Stimulated activated CD4-positive, alpha-beta T cell treated with anti-CD3 and anti-CD28 coated beads, Interleukin-12 subunit alpha, Interleukin-12 subunit beta, amount 100 ng/mL, for 24 hours (primary cell): ENCODE data around the gene TSHZ2.

Source experiments
- DNase-seq, 2 experiments: peaks; one replicate each; pipeline ENCODE4 v3.0.0-alpha.2; 2020; ENCODE audit warnings: low read depth in 2 of 2

TSHZ2 gene

DNA sequence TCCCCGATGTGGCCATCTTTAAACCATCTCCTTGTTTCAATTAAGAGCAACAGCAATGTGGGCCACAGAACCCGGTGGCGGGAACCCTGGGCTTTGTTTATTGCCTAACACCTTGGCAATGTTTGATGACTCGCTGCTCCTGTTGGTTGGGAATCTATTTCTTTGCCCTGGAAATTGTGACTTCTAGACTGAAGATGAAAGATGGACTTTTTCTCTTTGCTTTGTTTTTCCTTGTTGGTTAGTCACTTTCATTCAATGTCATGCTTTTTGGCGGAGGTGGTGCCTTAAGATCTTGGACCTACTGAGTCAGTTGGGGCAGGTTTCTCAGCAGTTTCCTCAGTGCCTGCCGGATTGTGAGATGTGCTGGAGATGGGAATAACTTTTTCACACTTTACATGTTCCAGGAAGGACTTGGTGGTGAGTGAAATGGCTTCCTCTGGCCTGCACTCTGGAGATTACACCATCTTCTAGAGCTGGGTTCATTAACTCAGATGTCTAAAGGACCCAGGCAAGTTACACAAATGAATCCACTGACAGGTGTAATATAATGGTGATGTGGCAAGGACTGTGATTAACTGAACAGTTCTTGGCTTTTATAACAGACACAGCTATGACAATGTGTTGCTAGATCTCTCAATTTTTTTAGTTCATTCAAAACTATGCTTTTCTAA is 56.3 kb downstream of the TSHZ2 start:
- DNase-seq: peak; percentile 29 to 36

DNA sequence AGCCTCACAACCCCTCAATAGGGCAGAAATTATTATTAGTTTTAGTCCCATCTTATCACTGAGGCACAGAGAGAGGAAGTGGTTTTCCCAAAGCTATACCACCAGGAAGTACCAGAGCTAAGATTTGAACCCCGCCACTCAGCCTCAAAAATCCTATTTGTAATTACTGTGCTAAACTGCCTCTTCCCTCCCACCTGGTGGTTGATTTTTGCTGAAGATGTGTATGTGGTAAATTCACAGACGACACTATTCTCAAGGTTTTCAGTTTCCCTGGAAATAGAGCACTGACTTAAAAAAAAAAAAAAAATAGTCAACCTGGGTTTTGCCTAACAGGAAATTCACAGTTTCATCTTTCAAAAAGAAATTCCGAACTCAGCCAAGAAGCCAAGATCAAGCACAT is 57.9 kb downstream of the TSHZ2 start:
- no peak for DNase-seq

DNA sequence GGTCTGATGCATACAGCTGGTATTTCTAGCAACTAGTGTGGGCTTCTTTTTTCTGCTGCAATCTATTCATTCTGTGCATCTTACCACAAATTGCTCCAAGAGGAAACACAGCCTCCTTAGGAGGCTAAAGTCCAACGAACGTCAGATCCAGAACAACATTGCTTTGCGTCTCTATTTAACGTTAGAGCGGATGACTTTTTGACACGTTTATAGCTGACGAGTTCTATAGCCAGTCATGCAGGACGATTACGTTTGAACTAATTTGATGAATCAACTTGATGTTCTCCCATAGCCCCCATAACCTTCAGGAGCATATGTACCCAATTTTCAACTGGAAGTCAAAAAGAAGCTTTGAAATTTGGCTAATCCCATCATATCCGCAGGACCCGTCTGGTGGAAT is 59.9 kb downstream of the TSHZ2 start:
- no peak for DNase-seq

DNA sequence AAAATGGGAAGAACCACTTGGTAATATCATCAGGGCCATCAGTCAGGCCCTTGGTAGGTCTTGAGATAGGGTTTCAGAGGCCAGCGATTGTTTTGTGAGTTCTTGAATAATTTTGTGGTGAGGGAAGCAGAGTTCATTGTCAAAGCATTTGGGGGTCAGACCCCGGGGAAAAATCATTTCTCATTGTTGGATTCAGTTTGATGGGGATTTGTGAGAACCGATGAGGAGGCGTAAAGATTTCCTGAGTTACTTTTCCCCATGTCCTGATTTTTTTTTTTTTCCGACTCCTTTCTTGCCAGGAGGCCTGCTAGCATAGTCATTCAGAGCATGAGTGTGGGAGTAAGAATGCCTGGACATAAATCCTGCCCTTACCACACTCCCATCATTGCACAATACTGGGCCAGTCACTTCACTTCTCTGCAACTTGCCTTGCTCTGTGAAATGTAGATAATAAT is 60.3 kb downstream of the TSHZ2 start:
- DNase-seq: no peak

DNA sequence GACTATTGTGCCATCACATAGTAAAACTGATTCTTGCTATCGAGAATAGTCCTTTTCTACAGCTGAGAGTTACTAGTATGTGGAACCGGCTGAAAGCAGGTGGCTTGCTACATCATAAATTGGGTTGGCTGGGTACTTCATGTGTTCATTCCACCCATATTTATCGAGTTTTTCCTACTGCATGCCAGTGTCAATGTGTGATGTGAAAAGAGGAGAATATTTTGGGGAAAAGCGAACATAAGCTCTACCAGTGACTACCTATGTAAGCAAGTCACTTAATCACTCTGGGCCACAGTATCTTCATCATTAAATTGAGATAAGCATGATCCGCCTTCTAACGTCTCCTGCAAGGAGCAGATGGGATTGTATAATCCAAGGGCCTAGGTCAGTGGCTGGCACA is 61.0 kb downstream of the TSHZ2 start:
- no peak for DNase-seq

DNA sequence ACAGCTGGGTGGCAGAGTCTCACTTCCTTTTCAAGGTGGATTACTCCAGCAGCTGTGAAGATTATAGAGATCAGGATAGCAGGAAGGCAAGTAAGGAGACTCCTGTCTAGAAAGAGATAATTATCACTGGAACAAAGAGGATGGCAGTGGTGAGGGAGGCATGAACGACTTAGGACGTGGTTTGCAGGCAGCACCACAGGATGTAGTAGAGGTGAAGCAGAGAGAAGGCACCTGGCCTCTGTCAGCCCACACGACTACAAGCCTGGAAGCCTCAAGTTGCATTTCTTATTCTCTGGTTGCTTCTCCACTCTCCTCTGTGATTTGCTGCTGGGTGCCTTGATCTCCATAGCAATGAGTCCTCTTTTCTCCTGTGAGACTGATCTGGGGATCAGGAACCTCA is 62.7 kb downstream of the TSHZ2 start:
- DNase-seq: no peak

DNA sequence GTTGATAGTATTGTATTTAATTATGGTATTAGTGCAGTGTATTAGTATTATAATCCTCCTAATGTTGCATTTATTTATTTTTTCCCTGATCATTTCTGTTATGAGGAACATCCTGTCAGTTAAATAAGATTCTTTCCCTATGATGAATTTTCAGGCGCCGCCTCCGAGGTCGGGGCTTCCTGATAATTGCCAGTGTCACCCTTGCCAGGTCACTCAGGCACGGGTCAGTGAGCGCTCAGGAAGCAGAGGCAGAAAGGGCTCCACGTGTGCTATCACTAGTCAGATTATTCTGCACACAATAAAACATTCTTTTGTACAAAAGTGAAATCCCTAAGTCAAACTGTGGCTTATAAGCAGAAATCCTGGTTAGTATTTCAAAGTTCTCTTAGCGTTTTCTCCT is 64.8 kb downstream of the TSHZ2 start:
- DNase-seq: no peak

DNA sequence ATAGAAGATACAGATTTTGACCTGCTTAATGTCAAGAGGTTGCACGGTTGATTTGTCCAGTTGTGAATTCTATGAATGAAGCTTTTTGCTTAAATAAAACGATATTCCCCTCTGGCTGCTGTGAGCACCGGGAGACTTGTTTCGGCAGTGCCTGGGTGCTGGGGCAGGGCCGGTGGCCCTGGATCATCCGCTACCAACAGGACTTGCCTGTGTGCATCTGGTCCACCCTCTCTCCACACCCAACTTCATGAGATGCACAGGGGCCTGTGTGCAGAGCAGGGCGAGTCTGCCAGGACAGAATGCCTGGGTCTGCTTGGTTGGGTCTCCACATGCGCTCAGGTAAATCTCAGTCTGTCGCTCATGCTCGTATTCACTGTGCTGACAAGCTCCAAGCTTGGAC is 65.5 kb downstream of the TSHZ2 start:
- no peak for DNase-seq

DNA sequence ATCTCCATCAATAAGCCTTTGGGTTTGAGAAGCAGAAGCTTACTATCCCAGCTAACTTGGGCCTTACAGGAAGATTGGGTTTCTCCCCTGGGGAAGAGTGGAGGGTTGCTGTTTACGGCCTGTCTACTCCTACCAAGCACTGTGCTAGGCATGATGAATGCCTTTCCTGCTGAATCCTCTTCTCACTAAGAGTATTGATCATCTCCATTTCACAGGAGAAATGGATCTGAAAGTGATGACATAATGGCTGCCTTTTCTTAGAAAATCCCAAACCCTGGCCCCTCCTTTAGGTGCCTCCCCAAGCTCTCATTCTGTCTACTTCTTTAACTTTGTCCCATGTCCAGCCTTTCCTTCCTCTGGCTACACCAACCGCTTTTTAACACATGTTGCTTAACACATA is 66.1 kb downstream of the TSHZ2 start:
- no peak for DNase-seq

DNA sequence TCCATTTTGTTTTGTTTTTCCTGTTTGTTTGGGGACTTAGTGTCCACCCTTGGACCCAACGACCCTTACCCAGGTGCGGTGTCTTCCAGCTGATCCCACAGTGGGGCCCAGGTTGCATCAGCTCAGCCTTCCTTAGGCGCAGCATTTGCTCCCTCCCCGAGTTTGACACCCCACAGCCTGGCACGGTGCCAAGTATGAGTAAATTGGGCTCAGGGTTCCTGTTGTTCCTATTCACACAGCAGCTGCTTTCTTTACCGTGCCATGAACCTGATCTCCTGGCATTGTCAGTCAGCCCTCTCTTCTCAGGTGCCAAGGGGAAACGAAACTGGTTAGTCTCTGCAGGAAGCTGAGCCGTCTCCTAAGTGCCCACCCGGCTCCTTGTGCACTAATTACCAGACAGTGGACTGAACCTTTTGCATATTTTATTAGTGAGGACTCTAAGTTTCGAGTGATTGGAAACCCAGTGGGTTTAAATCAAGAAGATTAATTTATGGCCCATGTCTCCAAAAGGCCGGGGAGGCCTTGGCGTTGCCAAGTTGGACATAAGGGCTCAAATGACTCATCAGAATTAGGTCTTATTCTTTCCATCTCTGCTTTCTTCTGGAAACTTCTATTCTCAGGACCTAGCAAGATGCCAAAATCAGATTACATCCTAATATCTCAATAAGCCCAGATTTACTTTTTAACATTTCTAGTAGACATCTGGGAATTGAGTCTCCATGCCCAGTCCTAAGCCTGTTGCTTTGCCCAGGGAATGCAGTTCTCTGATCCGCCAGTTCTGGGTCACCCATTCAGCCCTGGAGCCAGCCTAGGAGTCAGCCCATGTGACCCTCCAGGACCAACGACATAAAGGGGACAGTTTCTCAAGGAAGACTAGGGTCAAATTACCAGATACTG is 68.8 kb downstream of the TSHZ2 start:
- DNase-seq: no peak

DNA sequence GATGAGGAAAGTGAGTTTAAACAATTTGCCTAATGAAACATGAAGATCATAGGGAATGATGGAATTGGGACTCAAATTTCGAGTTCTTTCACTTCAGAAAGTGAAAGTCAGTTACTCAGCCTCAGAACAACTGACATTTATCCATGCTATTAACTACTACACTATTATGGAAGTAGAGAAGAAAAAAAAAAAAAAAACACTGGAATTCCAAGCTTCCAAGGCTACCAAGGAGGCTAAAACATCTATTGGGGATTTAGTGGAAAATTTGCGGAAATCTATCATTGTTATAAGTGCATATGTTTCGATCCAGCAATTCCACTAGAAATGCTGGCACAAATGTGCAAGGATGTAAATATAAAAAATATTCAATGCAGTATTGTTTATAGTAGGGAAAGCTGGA is 70.4 kb downstream of the TSHZ2 start:
- DNase-seq: no peak

DNA sequence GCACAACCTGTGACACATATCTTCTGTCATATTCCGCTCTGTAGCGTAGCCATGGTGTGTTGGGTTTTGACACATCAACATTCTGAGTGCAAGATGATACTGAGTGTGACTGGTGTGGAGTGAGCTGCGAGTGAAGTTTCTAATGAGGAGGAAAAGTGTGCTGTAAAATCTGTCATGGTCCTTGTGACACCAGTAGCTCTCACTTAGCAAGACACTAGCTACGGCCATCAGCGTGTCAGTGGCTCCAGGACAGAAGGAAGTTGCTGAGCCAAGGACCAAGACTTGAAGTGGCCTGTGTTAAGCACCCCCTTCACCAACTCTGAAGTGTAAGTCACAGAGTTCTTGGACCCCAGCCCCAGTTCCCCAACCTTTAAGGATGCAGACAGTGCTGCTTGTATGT is 72.1 kb downstream of the TSHZ2 start:
- DNase-seq: no peak

DNA sequence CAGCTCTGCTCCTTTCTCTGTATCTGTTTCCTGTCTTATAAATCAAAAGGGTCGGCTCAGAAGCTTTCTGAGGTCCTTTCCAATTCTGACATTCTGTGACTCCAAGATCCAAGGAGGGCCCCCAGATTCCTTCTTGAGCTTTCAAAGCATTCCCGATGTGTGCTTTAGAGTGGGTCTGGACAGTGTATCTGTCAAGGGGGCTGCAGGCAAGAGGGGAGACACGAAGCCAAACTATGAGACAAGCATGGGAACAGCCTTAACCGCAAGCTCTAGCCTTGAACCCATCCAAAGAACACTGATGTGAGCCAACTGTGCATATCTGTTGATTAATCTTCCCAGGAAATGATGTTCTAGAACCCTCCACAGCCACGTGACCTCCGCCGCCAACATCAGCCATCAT is 73.8 kb downstream of the TSHZ2 start:
- no peak for DNase-seq

DNA sequence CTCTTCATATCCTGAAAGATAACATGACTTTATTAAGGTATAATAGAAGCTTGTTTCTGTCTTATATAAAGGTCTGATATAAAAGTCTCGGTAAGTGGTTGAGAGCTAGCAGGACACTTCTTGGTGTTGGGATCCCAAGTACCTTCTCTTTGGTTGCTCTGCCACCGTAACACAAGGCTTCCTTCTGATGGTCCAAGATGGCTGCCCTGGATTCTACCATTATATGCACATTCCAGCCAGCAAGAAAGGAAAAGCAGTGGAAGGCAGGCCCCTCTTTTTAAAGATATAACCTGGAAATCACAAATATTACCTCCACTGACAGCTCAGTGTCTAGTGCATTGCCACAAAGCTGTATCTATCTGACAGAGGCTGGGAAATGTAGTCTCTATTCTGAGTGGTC is 75.0 kb downstream of the TSHZ2 start:
- DNase-seq: no peak

DNA sequence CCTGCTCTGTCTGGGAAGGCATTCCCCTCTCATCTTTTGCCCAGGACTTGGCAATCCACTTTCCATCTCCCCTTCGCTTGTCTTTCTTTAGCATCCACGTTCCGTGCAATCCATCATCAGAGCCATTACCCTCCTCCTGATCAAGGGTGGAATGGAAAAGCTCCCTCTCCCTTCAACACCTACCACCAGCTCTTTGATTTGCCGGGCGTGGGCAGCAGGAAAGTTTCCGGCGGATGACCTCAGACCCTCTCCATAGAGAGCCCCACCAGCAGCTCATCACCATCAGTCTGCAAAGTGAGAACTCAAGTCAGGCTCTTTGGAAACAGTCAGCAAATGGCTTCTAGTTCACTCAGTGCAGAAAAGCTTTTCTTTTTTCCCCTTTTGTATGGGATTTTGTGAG is 76.2 kb downstream of the TSHZ2 start:
- no peak for DNase-seq

DNA sequence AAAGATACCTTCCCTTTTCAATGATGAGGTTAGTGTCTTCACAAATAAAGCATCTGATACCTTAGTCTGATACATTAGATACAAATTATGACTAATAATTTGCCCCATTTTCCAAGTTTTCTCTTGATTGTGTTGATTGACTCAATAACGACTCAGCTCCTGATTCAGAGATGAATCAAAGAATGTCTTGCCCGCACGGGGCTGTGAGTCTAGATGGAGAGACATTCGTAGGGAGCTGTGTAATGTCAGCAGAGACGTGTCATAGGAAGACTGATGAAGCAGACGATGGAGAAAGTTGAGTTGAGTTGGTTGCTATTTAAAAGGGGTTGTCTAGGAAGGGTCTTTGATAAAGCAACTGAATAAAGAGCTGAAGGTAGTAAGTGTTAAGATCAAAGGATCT is 78.2 kb downstream of the TSHZ2 start:
- DNase-seq: peak in 1 of 2 experiments; percentile 28

DNA sequence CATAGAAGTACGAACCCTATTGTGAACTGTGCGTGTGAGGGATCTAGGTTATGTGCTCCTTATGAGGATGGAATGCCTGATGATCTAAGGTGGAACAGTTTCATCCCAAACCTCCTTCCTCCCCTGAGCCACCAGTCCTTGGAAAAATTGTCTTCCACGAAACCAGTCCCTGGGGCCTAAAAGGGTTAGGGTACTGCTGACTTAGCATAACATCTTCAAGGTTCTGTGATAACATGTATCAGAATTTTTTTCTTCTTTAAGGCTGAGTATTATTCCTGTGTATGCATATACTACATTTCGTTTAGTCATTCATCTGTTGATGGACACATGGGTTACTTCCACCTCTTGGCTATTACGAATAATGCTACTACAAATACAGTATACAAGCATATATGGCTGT is 80.2 kb downstream of the TSHZ2 start:
- no peak for DNase-seq

DNA sequence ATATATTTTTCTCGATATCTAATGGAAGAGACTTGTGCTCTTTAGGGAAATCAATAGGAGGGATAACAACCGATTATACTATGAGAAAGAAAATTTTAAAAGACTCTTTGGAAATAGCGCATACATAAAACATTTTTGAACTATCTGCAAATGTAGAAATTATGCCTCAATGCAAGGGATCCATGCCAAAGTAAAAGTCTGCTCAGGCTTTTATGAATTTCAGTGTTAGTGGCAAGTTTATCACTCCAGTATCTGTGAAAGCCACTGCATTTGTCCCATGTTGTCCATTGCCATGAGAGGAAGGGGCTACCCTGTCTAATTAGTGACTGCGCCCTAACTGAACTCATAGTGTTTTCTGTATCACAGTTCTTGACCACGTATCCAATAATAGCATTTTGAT is 81.4 kb downstream of the TSHZ2 start:
- no peak for DNase-seq

DNA sequence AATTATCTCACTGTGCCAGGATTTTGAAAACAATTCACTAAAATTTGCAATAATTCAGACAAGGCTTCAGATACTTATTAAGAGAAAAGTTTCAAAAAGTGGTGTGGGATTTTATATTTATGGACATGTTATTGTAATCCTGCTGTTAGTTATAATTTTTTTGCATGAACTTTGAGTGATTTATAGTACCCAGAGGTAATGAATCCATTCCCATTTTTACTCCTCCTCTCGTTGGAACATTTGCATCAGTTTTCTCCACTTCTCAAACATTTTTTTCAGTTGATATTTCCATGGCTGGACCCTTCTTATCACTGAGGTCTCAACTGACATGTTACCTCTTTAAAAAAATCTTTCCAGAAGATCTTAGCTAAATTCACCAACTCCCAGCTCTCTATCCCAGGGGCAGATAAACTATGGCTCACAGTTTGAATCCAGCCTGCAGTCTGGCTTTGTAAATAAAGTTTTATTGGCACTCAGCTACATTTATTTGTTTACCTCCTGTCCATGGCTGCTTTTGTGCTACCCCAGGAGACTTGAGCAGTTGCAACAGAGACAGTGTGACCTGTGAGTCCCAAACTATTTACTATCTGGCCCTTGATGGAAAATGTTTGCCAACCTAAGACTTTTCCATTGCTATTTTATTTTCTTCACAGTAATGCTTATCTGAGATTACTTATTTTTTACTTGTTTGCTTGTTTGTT is 83.4 kb downstream of the TSHZ2 start:
- DNase-seq: no peak

DNA sequence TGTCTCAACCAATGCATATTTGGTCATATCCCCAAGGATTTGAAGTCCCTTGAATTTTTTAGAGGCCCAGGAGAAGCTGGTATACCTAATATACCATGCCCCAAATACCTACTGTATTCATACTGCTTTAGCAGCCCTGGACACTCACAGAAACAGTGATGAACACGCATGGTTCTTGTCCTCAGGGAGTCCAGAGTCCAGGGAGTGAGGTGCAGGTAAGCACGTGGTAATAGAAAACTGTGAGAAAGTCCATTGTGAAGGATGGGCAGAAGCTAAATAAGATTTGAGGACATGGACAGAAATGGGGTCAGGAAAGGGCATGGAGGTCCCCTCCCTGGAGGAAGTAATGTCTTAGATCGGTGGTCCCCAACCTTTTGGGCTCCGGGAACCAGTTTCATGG is 85.4 kb downstream of the TSHZ2 start:
- DNase-seq: no peak

DNA sequence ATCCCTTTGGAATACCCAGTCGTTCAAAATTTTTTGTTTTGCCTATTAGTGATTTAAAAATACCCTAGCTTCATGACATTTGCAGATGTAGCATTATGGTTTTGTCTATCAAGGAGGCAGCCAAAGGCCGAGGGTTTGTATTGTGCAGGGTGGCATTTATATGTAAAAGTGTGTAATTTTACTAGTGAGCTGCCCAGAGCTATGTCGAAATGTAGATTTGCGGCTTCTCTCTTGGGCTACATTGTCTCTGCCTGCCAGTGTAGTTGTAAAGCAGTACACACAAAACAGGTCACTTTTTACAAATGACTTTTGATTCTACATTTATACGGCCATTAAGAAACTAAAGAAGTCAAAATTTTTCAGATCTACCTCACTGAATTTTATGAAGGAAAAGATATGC is 87.7 kb downstream of the TSHZ2 start:
- no peak for DNase-seq

DNA sequence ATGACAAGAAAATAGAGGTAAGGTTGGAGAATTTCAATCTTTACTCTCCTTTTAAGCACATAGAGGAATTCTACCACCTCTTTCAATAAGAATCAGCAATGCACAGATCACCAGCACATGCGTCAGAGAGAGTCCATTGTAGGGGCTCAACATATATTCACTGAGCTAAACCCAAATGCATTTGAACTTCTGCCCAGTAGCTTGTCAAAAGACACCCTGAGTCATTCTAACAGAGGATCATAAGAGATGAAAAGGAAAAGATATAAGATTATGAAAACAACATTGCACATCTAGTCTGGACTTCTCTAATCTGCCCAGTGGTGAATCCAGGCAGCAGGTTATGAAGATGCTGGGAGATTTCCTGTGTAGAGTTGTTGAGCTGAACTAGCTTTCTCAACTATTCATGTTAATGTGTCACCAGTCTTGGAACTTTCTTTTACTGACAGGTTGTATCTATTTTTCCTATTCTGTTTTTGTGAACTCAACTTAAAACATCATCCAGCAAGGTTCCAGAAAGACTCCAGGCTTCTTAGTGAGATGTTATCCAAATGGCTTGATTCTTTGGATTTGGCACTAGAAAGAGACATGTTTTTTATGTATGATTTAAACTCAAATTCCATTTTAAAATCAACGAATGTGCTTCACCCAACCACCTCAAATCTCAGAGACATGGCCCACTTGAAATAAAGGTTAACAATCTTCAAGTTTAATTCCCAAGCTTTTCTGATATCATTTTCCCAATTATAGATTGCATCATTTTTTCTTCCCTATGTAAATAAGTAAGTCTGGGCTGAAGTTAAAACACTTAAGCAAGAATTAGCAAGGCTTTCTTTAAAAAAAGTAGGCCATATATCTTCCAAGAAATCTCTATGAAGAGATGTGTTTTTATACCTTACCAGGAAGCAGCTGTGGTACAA is 89.3 kb downstream of the TSHZ2 start:
- no peak for DNase-seq
